Stimulated activated CD8-positive, alpha-beta memory T cell treated with anti-CD3 and anti-CD28 coated beads, Interleukin-7, amount 100 ng/mL, for 24 hours (primary cell): ENCODE results near the gene USP17L19.
"Not testable (repeated sequence)": the region's sequence is repeated elsewhere in the genome, so short reads cannot be mapped to it uniquely, and the experiment has no call there.

Experiments
- DNase-seq: peaks from one replicate; pipeline ENCODE4 v3.0.0-alpha.2; 2020; ENCODE audit warnings: low read depth

The USP17L19 gene

GRCh38 chr4:9253078-9253477, at the start of gene USP17L19:
TSS of gene USP17L19 (plus strand) at chr4:9253378. CDS start at chr4:9253378, 0 bp downstream.
- not testable (repeated sequence) for DNase-seq

- DNase-seq = not testable (repeated sequence)
Measured at GRCh38 chr4:9210357-9210756, 42.8 kb upstream of the USP17L19 start, which contains the start of gene USP17L10. TSS of gene USP17L10 (plus strand) at chr4:9210657. CDS start at chr4:9210657, 0 bp downstream.

GRCh38 chr4:9214701-9215100, 38.5 kb upstream of the USP17L19 start:
- DNase-seq = not testable (repeated sequence)

- not testable (repeated sequence) for DNase-seq
Measured at GRCh38 chr4:9215105-9215504, 38.1 kb upstream of the USP17L19 start, which contains the start of gene USP17L11. TSS of gene USP17L11 (plus strand) at chr4:9215405. CDS start at chr4:9215405, 0 bp downstream.

GRCh38 chr4:9219852-9220251, 33.3 kb upstream of the USP17L19 start, which contains the start of gene USP17L12:
TSS of gene USP17L12 (plus strand) at chr4:9220152. CDS start at chr4:9220152, 0 bp downstream.
- DNase-seq = not testable (repeated sequence)

GRCh38 chr4:9224596-9224995, 28.6 kb upstream of the USP17L19 start, which contains the start of gene USP17L13:
TSS of gene USP17L13 (plus strand) at chr4:9224896. CDS start at chr4:9224896, 0 bp downstream.
- DNase-seq = not testable (repeated sequence)

GRCh38 chr4:9230249-9230648, 22.9 kb upstream of the USP17L19 start:
- DNase-seq = not testable (repeated sequence)

- DNase-seq = not testable (repeated sequence)
Measured at GRCh38 chr4:9234085-9234484, 19.1 kb upstream of the USP17L19 start, which contains the start of gene USP17L15. TSS of gene USP17L15 (plus strand) at chr4:9234385. CDS start at chr4:9234385, 0 bp downstream.

GRCh38 chr4:9238461-9238860, 14.7 kb upstream of the USP17L19 start:
- not testable (repeated sequence) for DNase-seq

GRCh38 chr4:9243579-9243978, 9.6 kb upstream of the USP17L19 start, which contains the start of gene USP17L17:
TSS of gene USP17L17 (plus strand) at chr4:9243879. CDS start at chr4:9243879, 0 bp downstream.
- not testable (repeated sequence) for DNase-seq

GRCh38 chr4:9247953-9248680, 5.1 kb upstream of the USP17L19 start, which contains the start of gene USP17L18:
TSS of gene USP17L18 (plus strand) at chr4:9248630. CDS start at chr4:9248630, 0 bp downstream.
- DNase-seq = not testable (repeated sequence)

GRCh38 chr4:9257824-9258223, 4.6 kb downstream of the USP17L19 start, which contains the start of gene USP17L20:
TSS of gene USP17L20 (plus strand) at chr4:9258124. CDS start at chr4:9258124, 0 bp downstream.
- not testable (repeated sequence) for DNase-seq

- not testable (repeated sequence) for DNase-seq
Measured at GRCh38 chr4:9262572-9262971, 9.4 kb downstream of the USP17L19 start, which contains the start of gene USP17L21. TSS of gene USP17L21 (plus strand) at chr4:9262872. CDS start at chr4:9262872, 0 bp downstream.

GRCh38 chr4:9267319-9267718, 14.1 kb downstream of the USP17L19 start, which contains the start of gene USP17L22:
TSS of gene USP17L22 (plus strand) at chr4:9267619. CDS start at chr4:9267619, 0 bp downstream.
- not testable (repeated sequence) for DNase-seq

- DNase-seq = not testable (repeated sequence)
Measured at GRCh38 chr4:9271719-9272118, 18.5 kb downstream of the USP17L19 start.
